Bronchial epithelial cell (primary cell): ENCODE measurements around the gene C1QL2. TPM values are rescaled to one million over a fixed set of nuclear protein-coding genes. Genes with fewer than 3 reads are reported as not detected.

Experiments used
- DNase-seq: peaks from one replicate; pipeline ENCODE4 v3.0.0-alpha.2; 2010; ENCODE audit warnings: low read depth
- FAIRE-seq: peaks from 2 replicates; lab custom pipeline; 2011; peaks lifted over from hg19 to GRCh38; lab: Jason Lieb, UNC
- H3K27me3 ChIP-seq: 2 replicates; pipeline ENCODE4 v1.5.1; 2011; ENCODE audit warnings: low read length; ENCODE audit not compliant: control insufficient read depth, insufficient read depth
- H3K36me3 ChIP-seq: 2 replicates; pipeline ENCODE4 v1.5.1; 2011; ENCODE audit warnings: low read length; ENCODE audit not compliant: control insufficient read depth, insufficient read depth
- H3K4me3 ChIP-seq: 2 replicates; pipeline ENCODE4 v1.5.1; 2011; ENCODE audit warnings: mild to moderate bottlenecking, low read depth, low read length, control low read depth
- CTCF ChIP-seq: IDR thresholded peaks from 2 replicates; pipeline ENCODE4 v1.5.1; 2011; ENCODE audit warnings: mild to moderate bottlenecking, moderate library complexity, low read length, control low read depth, inconsistent platforms; ENCODE audit not compliant: insufficient read depth, severe bottlenecking
- total RNA-seq: library from RNA; depleted of rRNA; stranded (reverse); fragments of >200 nt; gene quantifications from 2 replicates; pipeline ENCODE4 v1.2.1, GENCODE V29; 2014

Gene C1QL2
- total RNA-seq, 1 donor from 2014 or later: not detected

- FAIRE-seq (no peak), DNase-seq (peak; percentile 47)
- no peak overlapping the region for H3K4me3 ChIP-seq
- TF ChIP-seq CTCF: no peak
- H3K27me3 ChIP-seq: no peaks in the 10 kb centered on the region
- H3K36me3 ChIP-seq: no peaks in the 10 kb centered on the region
Observed at GRCh38 chr2:119202610-119203310, 44.2 kb upstream of the C1QL2 start.

- no peak for DNase-seq
Observed at GRCh38 chr2:119201815-119202214, 43.3 kb upstream of the C1QL2 start.

GRCh38 chr2:119198240-119198840 is 39.8 kb upstream of the C1QL2 start:
- Histone ChIP-seq H3K36me3 (no peaks in the 10 kb centered on the region), H3K4me3 (no peak overlapping the region), H3K27me3 (no peaks in the 10 kb centered on the region)
- TF ChIP-seq CTCF: no peak
- DNase-seq: no peak
- no peak for FAIRE-seq

More at GRCh38 chr2:119201815-119202214, 43.3 kb upstream of the C1QL2 start:
- TF ChIP-seq CTCF: no peak
- FAIRE-seq: no peak
- Histone ChIP-seq H3K4me3 (no peak overlapping the region), H3K27me3 (no peaks in the 10 kb centered on the region), H3K36me3 (no peaks in the 10 kb centered on the region)

GRCh38 chr2:119197529-119198239 is 39.1 kb upstream of the C1QL2 start:
- no peaks in the 10 kb centered on the region for H3K27me3 ChIP-seq
- no peak for TF ChIP-seq CTCF
- no peak for FAIRE-seq

GRCh38 chr2:119197126-119197405 is 38.5 kb upstream of the C1QL2 start:
- Histone ChIP-seq H3K4me3 (no peak overlapping the region), H3K36me3 (no peaks in the 10 kb centered on the region), H3K27me3 (no peaks in the 10 kb centered on the region)
- no peak for DNase-seq
- FAIRE-seq: no peak
- no peak for TF ChIP-seq CTCF

More at GRCh38 chr2:119197529-119198239, 39.1 kb upstream of the C1QL2 start:
- no peaks in the 10 kb centered on the region for H3K36me3 ChIP-seq
- DNase-seq: no peak
- no peak overlapping the region for H3K4me3 ChIP-seq
